DOHH2 (cell line): ENCODE data around the gene RLF.

Experiments
- CTCF ChIP-seq: fragments of 200-600 bp; sonication (generic); IDR thresholded peaks from one replicate; pipeline ENCODE4 v1.5.1; 2014; ENCODE audit warnings: antibody characterized with exemption, mild to moderate bottlenecking, low read depth, low read length; ENCODE audit not compliant: poor library complexity, severe bottlenecking
- EZH2phosphoT487 ChIP-seq: fragments of 200-600 bp; sonication (generic); IDR thresholded peaks from 2 replicates; pipeline ENCODE4 v1.6.1; 2017; ENCODE audit warnings: borderline replicate concordance, mild to moderate bottlenecking, antibody characterized with exemption, low read length, moderate library complexity, mixed read lengths

GRCh38 chr1:40258445-40258769 lies 97.2 kb downstream of the RLF start:
- TF ChIP-seq CTCF (no peak), EZH2phosphoT487 (no peak)
